NT2/D1 (cell line): ENCODE measurements around the gene TENM4.

ENCODE experiments used
- DNase-seq: peaks from one replicate; pipeline ENCODE4 v3.0.0-alpha.2; 2011; ENCODE audit warnings: low read depth, low spot score
- H3K27me3 ChIP-seq: 2 replicates; pipeline ENCODE4 v1.6.0; 2011; ENCODE audit warnings: mild to moderate bottlenecking; ENCODE audit not compliant: insufficient read length, insufficient read depth
- H3K36me3 ChIP-seq: 2 replicates; pipeline ENCODE4 v1.6.1; 2011; ENCODE audit warnings: mild to moderate bottlenecking, low read length, mixed read lengths; ENCODE audit not compliant: insufficient read depth, insufficient read length
- H3K4me1 ChIP-seq: 2 replicates; pipeline ENCODE4 v1.5.1; 2011; ENCODE audit not compliant: insufficient read depth, insufficient read length
- H3K4me3 ChIP-seq: 2 replicates; pipeline ENCODE4 v1.5.1; 2011; ENCODE audit warnings: low read depth; ENCODE audit not compliant: insufficient read length
- H3K9ac ChIP-seq: 2 replicates; pipeline ENCODE4 v1.6.0; 2011; ENCODE audit warnings: low read depth; ENCODE audit not compliant: insufficient read length
- H3K9me3 ChIP-seq: 2 replicates; pipeline ENCODE4 v1.5.1; 2011; ENCODE audit warnings: mild to moderate bottlenecking, low read length; ENCODE audit not compliant: insufficient read depth
- SUZ12 ChIP-seq: IDR thresholded peaks from 2 replicates; pipeline ENCODE4 v1.6.1; 2011; ENCODE audit not compliant: insufficient read length, insufficient read depth; ENCODE audit errors: extremely low read depth
- YY1 ChIP-seq: IDR thresholded peaks from 2 replicates; pipeline ENCODE4 v1.6.1; 2011; ENCODE audit not compliant: insufficient read length, insufficient read depth
- ZNF274 ChIP-seq: IDR thresholded peaks from 2 replicates; pipeline ENCODE4 v1.6.1; 2011; ENCODE audit warnings: mild to moderate bottlenecking, low read depth, low read length

Gene TENM4

DNA sequence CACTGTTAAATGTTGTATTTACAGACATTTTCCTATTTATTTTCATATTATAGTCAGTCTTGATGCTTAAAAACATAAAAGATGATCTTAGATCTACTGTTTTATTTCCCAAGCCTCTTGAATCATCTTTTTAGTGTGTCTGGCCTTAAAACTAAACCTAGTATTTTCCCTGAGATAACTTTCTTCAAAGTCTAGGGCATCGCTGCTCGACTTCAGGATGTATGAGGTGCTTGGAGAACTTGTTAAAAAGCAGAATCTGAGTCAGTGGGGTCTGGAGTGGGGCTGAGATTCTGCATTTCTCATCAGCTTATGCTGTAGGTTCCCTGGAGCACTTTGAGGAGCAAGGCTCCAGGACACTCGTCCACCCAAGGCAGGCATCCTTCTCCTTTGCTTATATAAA is 404.9 kb downstream of the TENM4 start:
- no peaks in the 10 kb centered on the region for H3K27me3 ChIP-seq
- H3K4me1 ChIP-seq = no peaks in the 10 kb centered on the region
- no peak for DNase-seq
- H3K36me3 ChIP-seq = no peaks in the 10 kb centered on the region
- H3K9ac ChIP-seq = no peak overlapping the region
- no peak overlapping the region for H3K4me3 ChIP-seq
- H3K9me3 ChIP-seq = no peaks in the 10 kb centered on the region
- TF ChIP-seq SUZ12 (no peak), ZNF274 (no peak), YY1 (no peak)

DNA sequence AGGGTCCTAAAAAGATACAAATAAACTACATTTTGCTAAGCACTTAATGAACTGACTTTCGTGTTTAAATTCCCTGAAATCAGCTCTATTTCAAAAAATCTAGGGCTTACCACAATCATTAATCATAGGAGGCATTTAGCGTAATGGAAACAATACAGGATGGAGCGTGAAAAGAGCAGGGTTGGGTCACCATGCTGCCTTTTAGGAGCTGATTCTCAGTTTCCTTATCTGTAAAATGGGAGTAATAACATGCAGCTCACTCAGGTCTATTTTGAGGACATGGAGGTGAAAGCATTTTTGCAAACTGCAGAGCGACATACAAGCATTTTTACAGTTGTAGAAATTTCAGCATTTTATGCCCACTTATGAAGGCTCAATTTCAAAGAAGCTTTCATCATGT is 407.0 kb downstream of the TENM4 start:
- Histone ChIP-seq H3K9ac (no peak overlapping the region), H3K9me3 (no peaks in the 10 kb centered on the region), H3K36me3 (no peaks in the 10 kb centered on the region), H3K4me3 (no peak overlapping the region), H3K4me1 (no peaks in the 10 kb centered on the region), H3K27me3 (no peaks in the 10 kb centered on the region)
- DNase-seq = no peak
- TF ChIP-seq ZNF274 (no peak), YY1 (no peak), SUZ12 (no peak)

DNA sequence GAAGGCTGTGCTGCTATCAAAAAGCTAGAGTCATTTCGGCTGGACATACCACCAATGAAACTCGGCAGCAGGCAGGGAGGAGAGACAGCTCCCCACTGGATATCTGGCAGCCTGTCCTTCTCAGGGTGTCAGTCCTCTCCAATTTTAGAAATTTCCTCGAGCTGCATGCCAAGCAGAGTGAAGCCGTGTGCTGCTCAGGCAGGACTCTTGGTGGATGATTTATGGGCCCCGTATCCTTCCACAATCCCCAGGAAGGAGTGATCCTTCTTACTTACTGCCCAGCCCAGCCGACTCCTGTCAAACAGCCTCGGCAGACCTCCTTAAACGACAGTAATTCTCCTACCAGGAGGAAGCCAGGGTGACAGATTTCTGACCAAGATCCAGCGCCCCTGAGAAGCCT is 410.4 kb downstream of the TENM4 start:
- no peaks in the 10 kb centered on the region for H3K9me3 ChIP-seq
- DNase-seq = no peak
- H3K36me3 ChIP-seq = no peaks in the 10 kb centered on the region
- H3K9ac ChIP-seq = no peak overlapping the region
- peaks cover 25% of the 10 kb centered on the region for H3K27me3 ChIP-seq
- no peaks in the 10 kb centered on the region for H3K4me1 ChIP-seq
- TF ChIP-seq SUZ12 (no peak), YY1 (no peak), ZNF274 (no peak)
- no peak overlapping the region for H3K4me3 ChIP-seq

DNA sequence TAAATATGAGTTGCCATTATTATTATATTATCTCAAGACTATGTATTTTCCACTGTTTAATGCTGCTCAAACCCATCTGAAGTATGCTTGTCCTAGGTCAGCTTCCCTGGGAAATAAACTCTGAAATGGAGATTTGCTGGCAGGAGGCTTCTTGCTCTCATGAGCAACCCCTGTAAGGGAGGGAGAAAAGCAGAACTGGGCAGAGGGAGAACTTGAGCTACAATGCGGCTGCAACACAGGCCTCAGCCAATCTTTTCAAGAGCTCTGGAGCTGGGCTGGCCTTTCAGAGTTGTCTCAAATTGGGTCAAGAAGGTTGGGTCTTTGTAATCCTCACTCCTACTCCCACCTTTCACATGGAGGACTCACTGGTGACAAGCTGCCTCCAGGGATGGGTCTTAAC is 412.6 kb downstream of the TENM4 start:
- H3K9ac ChIP-seq = no peak overlapping the region
- TF ChIP-seq ZNF274 = no peak
- no peak for TF ChIP-seq SUZ12
- no peak for TF ChIP-seq YY1
- no peaks in the 10 kb centered on the region for H3K4me1 ChIP-seq
- H3K36me3 ChIP-seq = no peaks in the 10 kb centered on the region
- peaks cover 41% of the 10 kb centered on the region for H3K27me3 ChIP-seq
- no peak for DNase-seq
- no peak overlapping the region for H3K4me3 ChIP-seq
- no peaks in the 10 kb centered on the region for H3K9me3 ChIP-seq

DNA sequence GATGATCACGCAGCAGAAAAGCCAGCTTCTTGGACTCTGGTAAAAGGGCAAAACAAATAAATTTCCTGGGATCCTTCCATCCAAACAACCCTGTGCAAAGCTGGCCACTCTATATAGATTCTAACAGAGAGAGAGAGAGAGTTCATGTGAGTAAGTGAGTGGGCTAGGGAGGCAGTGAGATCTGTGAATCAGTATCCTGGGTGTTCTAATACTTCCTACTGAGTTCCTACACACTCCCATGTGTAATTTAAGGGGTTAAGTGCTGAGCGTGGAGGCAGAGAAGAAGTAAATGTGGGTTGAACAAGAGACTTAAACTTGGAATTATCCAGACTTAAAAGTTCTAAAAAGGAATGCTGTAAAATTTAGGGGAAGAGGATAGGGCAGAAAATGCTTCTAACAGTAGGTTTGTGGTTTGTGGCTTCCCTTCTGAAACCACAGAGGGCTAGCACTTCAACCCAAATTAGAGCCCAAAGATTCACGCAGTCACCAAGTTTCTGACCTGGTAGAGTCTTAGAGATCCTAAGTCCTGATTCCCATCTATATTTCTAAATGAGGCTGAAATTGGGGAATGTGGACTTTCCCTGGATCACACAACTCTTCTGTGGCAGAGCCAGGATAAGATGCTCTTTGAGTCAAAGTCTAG is 413.9 kb downstream of the TENM4 start:
- Histone ChIP-seq H3K4me1 (peaks cover under 1% of the 10 kb centered on the region), H3K9me3 (no peaks in the 10 kb centered on the region), H3K36me3 (no peaks in the 10 kb centered on the region), H3K27me3 (peaks cover 41% of the 10 kb centered on the region), H3K9ac (no peak overlapping the region), H3K4me3 (no peak overlapping the region)
- DNase-seq = no peak
- no peak for TF ChIP-seq ZNF274
- no peak for TF ChIP-seq SUZ12
- TF ChIP-seq YY1 = no peak

DNA sequence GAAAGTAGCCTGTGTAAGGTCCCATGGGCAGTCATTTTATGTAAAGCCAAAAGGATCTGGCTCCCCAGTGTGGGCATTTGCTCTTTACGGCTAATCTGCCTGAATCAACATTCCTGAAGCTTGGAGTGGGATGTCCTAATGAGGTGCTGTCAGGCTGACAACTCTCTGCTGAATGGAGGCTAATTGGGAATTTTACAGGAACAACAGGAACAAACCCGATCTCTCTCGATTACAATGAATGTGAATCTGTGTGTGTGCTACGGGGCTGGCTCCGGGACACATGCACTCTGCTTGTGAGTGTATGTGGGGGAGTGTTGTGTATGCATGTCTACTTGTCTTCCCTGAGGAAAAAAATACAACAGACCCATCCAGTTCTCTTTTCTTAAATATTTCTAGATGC is 415.2 kb downstream of the TENM4 start:
- Histone ChIP-seq H3K9ac (no peak overlapping the region), H3K9me3 (no peaks in the 10 kb centered on the region), H3K4me1 (peaks cover 2% of the 10 kb centered on the region), H3K4me3 (no peak overlapping the region), H3K36me3 (no peaks in the 10 kb centered on the region), H3K27me3 (peaks cover 41% of the 10 kb centered on the region)
- TF ChIP-seq SUZ12 (no peak), ZNF274 (no peak), YY1 (no peak)
- DNase-seq = peak; percentile 74

DNA sequence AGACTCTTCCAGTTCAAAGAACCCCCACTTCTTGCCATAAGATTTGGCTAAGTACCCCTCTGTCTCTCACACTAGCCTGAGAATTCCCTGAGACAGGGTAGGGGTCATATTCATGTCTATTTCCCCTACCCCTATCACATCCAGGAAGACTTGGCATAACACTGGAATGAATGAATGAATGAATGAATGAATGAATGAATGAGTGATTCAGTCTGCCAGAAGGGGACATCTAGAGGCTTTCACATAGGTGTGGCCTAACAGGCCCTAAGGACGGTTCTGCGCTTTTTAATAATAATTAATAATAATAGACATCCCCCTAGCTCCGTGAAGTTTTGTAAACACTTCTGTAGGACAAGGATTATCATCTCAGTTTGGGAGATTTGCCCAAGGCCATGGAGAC is 415.7 kb downstream of the TENM4 start:
- Histone ChIP-seq H3K27me3 (peaks cover 41% of the 10 kb centered on the region), H3K4me3 (no peak overlapping the region), H3K4me1 (peaks cover 2% of the 10 kb centered on the region), H3K9ac (no peak overlapping the region), H3K9me3 (no peaks in the 10 kb centered on the region), H3K36me3 (no peaks in the 10 kb centered on the region)
- TF ChIP-seq YY1 = no peak
- TF ChIP-seq SUZ12 = no peak
- no peak for TF ChIP-seq ZNF274
- no peak for DNase-seq

DNA sequence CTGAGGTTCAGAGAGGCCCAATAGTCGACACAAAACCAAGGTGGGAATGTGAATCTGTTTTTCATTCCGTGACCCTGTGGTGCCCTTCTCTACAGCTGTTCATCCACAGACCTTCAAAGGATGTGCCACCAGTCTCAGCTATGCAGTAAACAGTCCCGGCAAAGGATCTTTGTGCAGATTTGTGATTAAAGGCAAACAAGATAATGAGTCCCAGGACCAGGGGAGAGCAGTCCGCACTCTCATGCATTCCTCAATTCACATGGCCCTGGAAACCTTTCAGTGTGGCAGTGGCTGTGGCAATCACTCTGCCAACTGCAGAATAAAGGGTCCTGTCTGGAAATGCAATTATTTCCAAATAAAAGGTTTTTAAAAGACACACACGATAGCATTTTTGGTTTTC is 418.6 kb downstream of the TENM4 start:
- TF ChIP-seq ZNF274 = no peak
- no peak for TF ChIP-seq SUZ12
- no peak for TF ChIP-seq YY1
- DNase-seq = no peak
- H3K4me1 ChIP-seq = peaks cover 2% of the 10 kb centered on the region
- peaks cover 28% of the 10 kb centered on the region for H3K27me3 ChIP-seq
- H3K9ac ChIP-seq = no peak overlapping the region
- H3K4me3 ChIP-seq = no peak overlapping the region
- H3K36me3 ChIP-seq = no peaks in the 10 kb centered on the region
- no peaks in the 10 kb centered on the region for H3K9me3 ChIP-seq
